HepG2 (cell line): ENCODE measurements around the gene ALKBH5.

Experiments
- CTCF ChIP-seq: sonication (generic); formaldehyde crosslinking; IDR thresholded peaks from 2 replicates; pipeline ENCODE4 v1.5.0; 2020; ENCODE audit warnings: mild to moderate bottlenecking, missing genetic modification reagents, moderate library complexity
- EZH2 ChIP-seq: conservative IDR thresholded peaks from 2 replicates; pipeline ENCODE4 v1.6.1; 2012; ENCODE audit warnings: mild to moderate bottlenecking, low read depth, low read length, moderate library complexity
- HIC2 ChIP-seq: sonication (generic); formaldehyde crosslinking; IDR thresholded peaks from 2 replicates; pipeline ENCODE4 v1.9.0; 2022; ENCODE audit warnings: low read depth, missing genetic modification reagents
- HOXA9 ChIP-seq: sonication (generic); formaldehyde crosslinking; IDR thresholded peaks from 2 replicates; pipeline ENCODE4 v1.8.1; 2022; ENCODE audit warnings: missing genetic modification reagents, mild to moderate bottlenecking, moderate library complexity, borderline replicate concordance
- JUNB ChIP-seq: sonication (generic); formaldehyde crosslinking; IDR thresholded peaks from 2 replicates; pipeline ENCODE4 v1.8.0; 2022; ENCODE audit warnings: missing genetic modification reagents, mild to moderate bottlenecking, borderline replicate concordance
- PAX8 ChIP-seq: sonication (generic); formaldehyde crosslinking; IDR thresholded peaks from 2 replicates; pipeline ENCODE4 v1.8.0; 2022; ENCODE audit warnings: mild to moderate bottlenecking, missing genetic modification reagents, borderline replicate concordance
- TF ChIP-seq, protein P1 (sequence below): sonication (generic); formaldehyde crosslinking; IDR thresholded peaks from 2 replicates; pipeline ENCODE4 v1.4.0; 2020; ENCODE audit warnings: missing genetic modification reagents

DNA sequence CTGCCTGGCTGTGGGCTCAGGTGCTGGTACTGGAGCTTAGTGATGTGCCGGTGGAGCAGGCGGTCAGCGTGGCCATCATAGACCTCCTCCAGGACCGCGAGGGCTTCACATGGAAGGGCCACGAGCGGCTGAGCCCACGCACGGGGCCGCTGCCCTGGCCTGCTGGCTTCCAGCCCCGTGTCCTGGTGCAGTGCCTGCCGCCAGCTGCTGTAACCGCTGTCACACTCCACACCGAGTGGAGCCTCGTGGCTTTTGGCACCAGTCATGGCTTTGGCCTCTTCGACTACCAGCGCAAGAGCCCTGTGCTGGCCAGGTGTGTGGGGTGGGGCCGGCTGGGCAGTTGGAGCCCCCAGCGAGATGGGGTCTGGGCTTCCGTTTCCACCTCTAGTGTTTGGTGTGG lies 53.8 kb downstream of the ALKBH5 start:
- TF ChIP-seq HOXA9 (CRISPR knock-in tag) (no peak), EZH2 (no peak), JUNB (CRISPR knock-in tag) (no peak), CTCF (CRISPR knock-in tag) (no peak), PAX8 (CRISPR knock-in tag) (no peak), HIC2 (CRISPR knock-in tag) (no peak)
- TF ChIP-seq, protein P1, sequence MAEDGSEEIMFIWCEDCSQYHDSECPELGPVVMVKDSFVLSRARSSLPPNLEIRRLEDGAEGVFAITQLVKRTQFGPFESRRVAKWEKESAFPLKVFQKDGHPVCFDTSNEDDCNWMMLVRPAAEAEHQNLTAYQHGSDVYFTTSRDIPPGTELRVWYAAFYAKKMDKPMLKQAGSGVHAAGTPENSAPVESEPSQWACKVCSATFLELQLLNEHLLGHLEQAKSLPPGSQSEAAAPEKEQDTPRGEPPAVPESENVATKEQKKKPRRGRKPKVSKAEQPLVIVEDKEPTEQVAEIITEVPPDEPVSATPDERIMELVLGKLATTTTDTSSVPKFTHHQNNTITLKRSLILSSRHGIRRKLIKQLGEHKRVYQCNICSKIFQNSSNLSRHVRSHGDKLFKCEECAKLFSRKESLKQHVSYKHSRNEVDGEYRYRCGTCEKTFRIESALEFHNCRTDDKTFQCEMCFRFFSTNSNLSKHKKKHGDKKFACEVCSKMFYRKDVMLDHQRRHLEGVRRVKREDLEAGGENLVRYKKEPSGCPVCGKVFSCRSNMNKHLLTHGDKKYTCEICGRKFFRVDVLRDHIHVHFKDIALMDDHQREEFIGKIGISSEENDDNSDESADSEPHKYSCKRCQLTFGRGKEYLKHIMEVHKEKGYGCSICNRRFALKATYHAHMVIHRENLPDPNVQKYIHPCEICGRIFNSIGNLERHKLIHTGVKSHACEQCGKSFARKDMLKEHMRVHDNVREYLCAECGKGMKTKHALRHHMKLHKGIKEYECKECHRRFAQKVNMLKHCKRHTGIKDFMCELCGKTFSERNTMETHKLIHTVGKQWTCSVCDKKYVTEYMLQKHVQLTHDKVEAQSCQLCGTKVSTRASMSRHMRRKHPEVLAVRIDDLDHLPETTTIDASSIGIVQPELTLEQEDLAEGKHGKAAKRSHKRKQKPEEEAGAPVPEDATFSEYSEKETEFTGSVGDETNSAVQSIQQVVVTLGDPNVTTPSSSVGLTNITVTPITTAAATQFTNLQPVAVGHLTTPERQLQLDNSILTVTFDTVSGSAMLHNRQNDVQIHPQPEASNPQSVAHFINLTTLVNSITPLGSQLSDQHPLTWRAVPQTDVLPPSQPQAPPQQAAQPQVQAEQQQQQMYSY = no peak
